Right ventricle myocardium inferior (tissue), 1 donor: Measurements from ENCODE around the gene EFCC1. TPM values are rescaled to one million over a fixed set of nuclear protein-coding genes. Genes with fewer than 3 reads are reported as not detected.
A peak's percentile ranks its signal among the peaks of the same experiment; 100 is the strongest.

Experiments used
- ATAC-seq: fragments of 200-7000 bp; cut with Tn5 transposase; one replicate; pipeline ENCODE4 v1.9.1; 2020; ENCODE audit warnings: mild to moderate bottlenecking, moderate library complexity
- DNase-seq: peaks from one replicate; pipeline ENCODE4 v3.0.0; 2021; ENCODE audit errors: missing footprints
- intact Hi-C: fragments of 100-400 bp; cut with DNase I; formaldehyde crosslinking; loops from one replicate; pipeline ENCODE4 v1.11.0; 2022
- total RNA-seq: library from RNA; stranded (reverse); fragmentation: NEBNext Ultra II Directional; extraction: Animal tissue kit (Norgen Biotek cat#: 25700); gene quantifications from one replicate; pipeline ENCODE4 v1.2.1, GENCODE V29; 2021
- donor health status: DM: no; HTN: yes; CAD: no; lungs with severe emphysema.

EFCC1 gene
- total RNA-seq, 1 donor from 2014 or later, result 2.3 TPM

GRCh38 chr3:129023909-129024308 is 22.8 kb downstream of the EFCC1 start:
- ATAC-seq (no peak), DNase-seq (no peak)
- intact Hi-C loops, result loop anchor here (2.0 kb wide), 1 partner anchor 19 kb away; no protein-coding TSS in a partner anchor

- DNase-seq, result no peak
- intact Hi-C loops, result no loop called here
- no peak for ATAC-seq
These were observed 24.0 kb downstream of the EFCC1 start for GRCh38 chr3:129025108-129025507.

GRCh38 chr3:129025691-129026435 is 24.8 kb downstream of the EFCC1 start:
- peak; percentile 68 for ATAC-seq
- peak; percentile 88 for DNase-seq
- intact Hi-C loops, result loop anchor here (2.0 kb wide), 1 partner anchor 27 kb away; no protein-coding TSS in a partner anchor

- intact Hi-C loops, result loop anchor here (2.0 kb wide), 1 partner anchor 26 kb away; no protein-coding TSS in a partner anchor
- DNase-seq (peak; percentile 94), ATAC-seq (peak; percentile 86)
These were observed 25.8 kb downstream of the EFCC1 start for GRCh38 chr3:129026728-129027543.

DNA sequence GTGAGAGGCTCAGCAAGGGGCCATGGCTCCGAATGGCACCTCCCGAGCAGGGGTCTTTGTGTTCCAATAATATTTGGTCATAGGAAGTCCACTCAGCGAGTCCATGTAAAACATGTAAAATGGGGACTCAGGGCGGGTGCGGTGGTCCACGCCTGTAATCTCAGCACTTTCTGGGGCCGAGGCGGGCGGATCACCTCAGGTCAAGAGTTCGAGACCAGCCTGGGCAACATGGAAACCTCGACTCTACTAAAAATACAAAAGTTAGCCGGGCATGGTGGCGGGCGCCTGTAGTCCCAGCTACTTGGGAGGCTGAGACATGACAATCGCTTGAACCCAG is 26.4 kb downstream of the EFCC1 start:
- no peak for ATAC-seq
- intact Hi-C loops, result loop anchor here (2.0 kb wide), 1 partner anchor 25 kb away; no protein-coding TSS in a partner anchor

DNA sequence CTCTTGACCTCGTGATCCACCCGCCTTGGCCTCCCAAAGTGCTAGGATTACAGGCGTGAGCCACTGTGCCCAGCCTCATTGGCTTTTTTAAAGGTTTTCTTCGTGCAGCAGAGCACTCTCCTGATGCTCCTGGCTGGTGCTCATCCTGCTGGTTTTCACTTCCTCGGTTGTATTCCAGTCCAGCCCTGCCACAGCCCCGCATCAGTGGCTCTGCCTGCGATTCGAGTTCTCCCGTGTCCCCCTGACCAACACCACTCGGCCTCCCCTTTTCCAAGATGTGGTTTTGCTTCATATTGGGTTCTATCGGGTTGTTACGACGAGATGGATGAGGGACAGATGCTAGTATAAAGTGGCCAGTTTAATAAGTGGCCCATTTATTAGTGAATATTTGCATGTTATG is 27.8 kb downstream of the EFCC1 start:
- DNase-seq (no peak), ATAC-seq (no peak)
- intact Hi-C loops, result no loop called here

More for the DNA sequence above, 26.4 kb downstream of the EFCC1 start:
- DNase-seq, result no peak

- intact Hi-C loops, result no loop called here
- no peak for ATAC-seq
- DNase-seq, result no peak
These were observed 29.5 kb downstream of the EFCC1 start for GRCh38 chr3:129030611-129031010.

- ATAC-seq (no peak), DNase-seq (peak; percentile 63)
- intact Hi-C loops, result no loop called here
These were observed 30.5 kb downstream of the EFCC1 start for GRCh38 chr3:129031476-129032215.

DNA sequence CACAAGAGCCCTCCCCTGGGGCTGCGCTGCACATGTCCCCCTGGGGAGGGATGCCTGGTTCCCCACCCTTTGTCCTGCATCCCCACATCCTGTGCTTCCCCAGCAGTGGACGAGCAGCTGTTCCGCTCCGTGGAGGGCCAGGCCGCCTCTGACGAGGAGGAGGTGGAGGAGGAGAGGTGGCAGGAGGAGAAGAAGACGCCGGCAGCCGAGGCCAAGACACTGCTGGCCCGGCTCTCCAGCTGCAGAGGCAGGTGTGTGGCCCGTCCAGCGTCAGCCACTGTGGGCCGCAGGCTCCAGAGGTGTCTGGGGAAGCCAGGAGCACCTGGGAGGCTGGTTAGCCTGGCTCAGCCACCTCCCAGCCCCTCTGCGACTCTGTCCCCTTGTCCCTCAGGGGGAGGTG is 31.6 kb downstream of the EFCC1 start:
- no peak for ATAC-seq

DNA sequence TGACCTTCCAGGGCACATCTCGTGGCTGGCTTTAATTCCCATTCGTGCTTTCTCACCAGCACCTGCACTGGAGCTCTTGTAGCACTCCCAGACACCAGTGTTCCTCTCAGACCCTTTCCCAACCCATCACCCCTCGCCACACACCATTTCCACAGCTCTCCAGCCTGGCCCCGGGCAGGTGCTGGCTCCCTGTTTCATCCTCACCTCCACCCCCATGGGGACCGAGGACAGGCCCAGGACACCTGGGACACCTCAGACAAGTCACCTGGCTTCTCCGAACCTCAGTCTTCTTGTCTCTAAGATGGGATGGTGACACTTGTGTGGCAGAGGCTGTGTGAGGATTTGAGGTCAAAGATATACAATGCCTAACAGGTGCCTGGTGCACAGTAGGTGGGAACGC is 32.0 kb downstream of the EFCC1 start:
- intact Hi-C loops, result no loop called here
- no peak for ATAC-seq
- DNase-seq, result peak; percentile 32

More for the DNA sequence above, 31.6 kb downstream of the EFCC1 start:
- peak; percentile 62 for DNase-seq
- intact Hi-C loops, result no loop called here

DNA sequence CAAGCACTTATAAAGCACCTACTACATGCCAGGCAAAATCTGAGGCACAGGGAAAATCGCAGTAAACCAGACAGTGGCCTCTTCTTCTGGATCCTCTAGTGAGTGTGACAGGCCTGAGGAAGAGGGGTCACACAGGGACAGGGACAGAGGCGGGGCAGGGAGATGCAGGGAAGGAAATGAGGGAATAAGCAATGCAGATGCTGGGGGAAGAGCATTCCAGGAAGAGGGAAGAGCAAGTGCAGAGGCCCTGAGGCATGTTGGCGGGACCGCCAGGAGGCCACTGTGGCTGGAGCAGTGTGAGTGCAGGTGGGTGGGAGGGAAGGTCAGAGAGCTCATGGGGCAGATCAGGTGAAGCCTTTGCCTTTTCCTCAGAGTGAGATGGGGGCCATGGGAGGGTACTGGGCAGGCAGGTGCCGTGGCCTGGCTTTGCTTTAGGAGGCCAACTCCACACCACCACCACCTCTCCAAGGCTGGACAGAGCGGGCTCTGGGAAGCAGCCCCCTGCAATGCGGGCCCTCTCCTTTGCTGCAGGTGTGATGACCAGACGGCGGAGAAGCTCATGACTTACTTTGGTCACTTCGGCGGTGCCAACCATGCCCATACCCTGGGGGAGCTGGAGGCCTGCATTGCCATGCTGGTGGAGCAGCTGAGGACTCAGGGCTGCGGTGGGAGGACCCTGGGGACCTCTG is 32.7 kb downstream of the EFCC1 start:
- ATAC-seq, result no peak
- intact Hi-C loops, result no loop called here
- DNase-seq, result peak; percentile 54

DNA sequence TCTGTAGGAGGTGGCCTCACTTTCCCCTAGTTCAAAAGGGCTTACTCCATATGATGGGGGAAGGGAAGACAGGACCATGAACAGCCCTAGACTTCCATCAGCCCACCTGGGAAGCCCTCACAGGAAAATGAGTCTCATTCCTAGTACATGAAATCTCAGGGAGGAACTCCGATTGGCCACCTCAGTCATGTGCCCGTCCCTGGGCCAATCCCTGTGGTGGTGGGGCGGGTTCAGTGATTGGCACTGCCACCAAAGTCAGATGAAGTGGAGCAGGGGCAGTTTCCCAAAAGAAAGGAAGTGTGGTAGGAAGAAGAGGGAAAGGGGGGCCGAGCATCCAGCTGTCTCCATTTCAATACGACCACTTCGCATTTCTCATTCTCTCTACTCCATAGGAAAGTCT is 33.5 kb downstream of the EFCC1 start:
- ATAC-seq, result no peak
- intact Hi-C loops, result no loop called here
- peak; percentile 17 for DNase-seq

- intact Hi-C loops, result no loop called here
- no peak for ATAC-seq
- DNase-seq, result peak; percentile 48
These were observed 34.5 kb downstream of the EFCC1 start for GRCh38 chr3:129035360-129036221.

DNA sequence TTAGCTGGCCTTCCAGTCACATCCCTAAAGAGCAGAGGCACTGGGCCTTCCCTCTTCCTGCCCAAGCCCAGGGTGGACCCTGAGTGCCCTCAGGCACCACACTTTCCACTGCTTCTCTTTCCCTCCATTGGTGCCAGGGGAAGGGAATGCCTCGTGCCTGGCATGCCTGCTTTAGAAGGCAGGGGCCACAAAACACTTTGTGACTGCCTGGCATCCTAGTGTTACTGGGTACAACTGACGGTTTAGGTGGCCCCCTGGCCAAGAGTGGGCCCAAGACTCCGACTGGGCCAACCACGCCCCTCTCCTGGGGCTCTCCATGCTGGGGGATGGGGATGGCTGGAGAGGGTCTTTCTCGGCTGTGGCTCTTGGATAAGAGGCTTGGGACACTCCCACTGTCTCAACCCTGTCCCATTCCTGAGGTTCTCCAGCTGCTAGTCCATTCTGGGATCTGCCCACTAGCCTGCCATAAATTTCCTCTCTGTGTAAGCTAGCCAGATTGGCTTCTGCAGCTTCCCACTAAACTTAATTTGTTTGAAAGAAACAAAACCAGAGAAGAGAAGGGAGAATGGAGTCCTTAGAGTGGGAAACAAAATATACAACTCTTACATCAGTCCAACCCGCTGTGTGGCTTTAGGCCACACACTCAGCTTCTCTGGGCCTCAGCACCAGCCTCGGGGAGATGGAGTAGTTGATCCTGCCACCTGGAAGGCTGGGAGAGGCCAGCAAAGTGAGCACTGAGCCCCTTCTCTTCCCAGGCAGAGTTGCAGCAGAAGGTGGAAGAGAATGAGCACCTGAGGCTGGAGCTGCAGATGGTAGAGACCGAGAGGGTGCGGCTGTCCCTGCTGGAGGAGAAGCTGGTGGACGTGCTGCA is 35.4 kb downstream of the EFCC1 start:
- DNase-seq, result peak; percentile 40
- intact Hi-C loops, result no loop called here
- ATAC-seq, result no peak

GRCh38 chr3:129037093-129037419 is 36.0 kb downstream of the EFCC1 start:
- no peak for ATAC-seq
- intact Hi-C loops, result no loop called here
- DNase-seq, result peak; percentile 39

- intact Hi-C loops, result no loop called here
- no peak for DNase-seq
- no peak for ATAC-seq
These were observed 37.2 kb downstream of the EFCC1 start for GRCh38 chr3:129038121-129038855.
